H1 (cell line): ENCODE measurements around the gene LRRC25.

Experiments
- CEBPB ChIP-seq: IDR thresholded peaks from 2 replicates; pipeline ENCODE4 v1.6.1; 2012; ENCODE audit warnings: low read depth, low read length
- CHD2 ChIP-seq: IDR thresholded peaks from 2 replicates; pipeline ENCODE4 v1.6.1; 2012; ENCODE audit warnings: low read length, improper control_type of control experiment
- EGR1 ChIP-seq: IDR thresholded peaks from 2 replicates; pipeline ENCODE4 v1.6.1; 2011; ENCODE audit warnings: low read depth, low read length, borderline replicate concordance
- NRF1 ChIP-seq: IDR thresholded peaks from 2 replicates; pipeline ENCODE4 v1.6.1; 2011; ENCODE audit warnings: mild to moderate bottlenecking, low read depth, low read length, improper control_type of control experiment
- POLR2A ChIP-seq, 2 experiments: IDR thresholded peaks; 1 replicate in 1 of 2; 2 replicates in 1 of 2; pipeline ENCODE4 v1.6.1; 2011; ENCODE audit warnings: low read depth in 2 of 2, low read length in 2 of 2, mild to moderate bottlenecking in 2 of 2; ENCODE audit errors: control extremely low read depth in 1 of 2
- TAF1 ChIP-seq: IDR thresholded peaks from 2 replicates; pipeline ENCODE4 v1.6.1; 2011; ENCODE audit warnings: mild to moderate bottlenecking, low read depth, low read length
- TF ChIP-seq, protein P1 (sequence below), 3 experiments: IDR thresholded peaks; 1 replicate in 2 of 3; 2 replicates in 1 of 3; pipeline versions ENCODE4 v1.5.1 to v1.6.1; 2011; ENCODE audit warnings: low read length in 3 of 3, mild to moderate bottlenecking in 3 of 3, inconsistent platforms in 2 of 3, low read depth in 1 of 3, moderate library complexity in 1 of 3; ENCODE audit not compliant: insufficient read depth in 1 of 3; ENCODE audit errors: control extremely low read depth in 1 of 3

DNA sequence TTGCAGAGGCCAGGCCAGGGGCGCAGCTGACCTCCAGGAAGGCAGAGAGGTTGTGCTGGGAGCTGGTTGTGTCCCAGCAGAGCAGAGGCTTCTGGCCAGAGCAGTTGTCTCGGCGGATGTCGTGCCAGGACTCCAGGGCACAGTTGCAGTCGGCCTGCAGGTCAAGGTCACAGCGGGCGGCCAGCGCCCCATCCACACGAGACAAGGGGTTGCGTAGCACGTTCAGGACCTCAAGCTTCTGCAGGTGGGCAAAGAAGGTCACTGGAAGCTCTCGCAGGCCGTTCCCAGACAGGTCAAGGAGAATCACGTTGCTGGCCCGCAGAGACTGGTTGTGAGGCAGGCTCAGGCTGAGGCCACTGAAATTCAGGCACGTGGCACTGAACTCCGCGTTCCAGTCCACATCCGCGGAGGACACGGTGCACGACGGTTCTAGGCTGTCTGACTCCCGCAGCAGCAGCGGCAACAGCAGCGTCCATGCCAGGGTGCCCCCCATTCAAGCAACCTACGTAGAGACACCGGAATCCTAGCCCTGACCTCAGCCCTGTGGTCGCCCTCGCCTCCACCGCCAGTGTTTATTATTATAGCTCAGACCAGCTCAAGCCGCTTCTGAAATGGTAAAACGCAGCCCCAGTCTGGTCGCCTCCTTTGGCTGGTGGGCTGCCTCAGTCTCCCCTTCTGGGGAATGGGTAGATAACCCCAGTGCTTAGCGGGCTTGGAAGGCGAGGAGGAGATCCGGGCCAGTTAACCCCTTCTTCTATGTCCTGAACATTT is 766 bp downstream of the LRRC25 start:
- TF ChIP-seq POLR2A (IDR thresholded peaks at IDR 0.05; ENCODE audit: control extremely low read depth in 1 of 2, low read depth in 2 of 2, low read length in 2 of 2) (no peak), CEBPB (no peak), TAF1 (no peak), CHD2 (no peak), NRF1 (no peak), EGR1 (no peak)
- TF ChIP-seq, protein P1, sequence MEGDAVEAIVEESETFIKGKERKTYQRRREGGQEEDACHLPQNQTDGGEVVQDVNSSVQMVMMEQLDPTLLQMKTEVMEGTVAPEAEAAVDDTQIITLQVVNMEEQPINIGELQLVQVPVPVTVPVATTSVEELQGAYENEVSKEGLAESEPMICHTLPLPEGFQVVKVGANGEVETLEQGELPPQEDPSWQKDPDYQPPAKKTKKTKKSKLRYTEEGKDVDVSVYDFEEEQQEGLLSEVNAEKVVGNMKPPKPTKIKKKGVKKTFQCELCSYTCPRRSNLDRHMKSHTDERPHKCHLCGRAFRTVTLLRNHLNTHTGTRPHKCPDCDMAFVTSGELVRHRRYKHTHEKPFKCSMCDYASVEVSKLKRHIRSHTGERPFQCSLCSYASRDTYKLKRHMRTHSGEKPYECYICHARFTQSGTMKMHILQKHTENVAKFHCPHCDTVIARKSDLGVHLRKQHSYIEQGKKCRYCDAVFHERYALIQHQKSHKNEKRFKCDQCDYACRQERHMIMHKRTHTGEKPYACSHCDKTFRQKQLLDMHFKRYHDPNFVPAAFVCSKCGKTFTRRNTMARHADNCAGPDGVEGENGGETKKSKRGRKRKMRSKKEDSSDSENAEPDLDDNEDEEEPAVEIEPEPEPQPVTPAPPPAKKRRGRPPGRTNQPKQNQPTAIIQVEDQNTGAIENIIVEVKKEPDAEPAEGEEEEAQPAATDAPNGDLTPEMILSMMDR (IDR thresholded peaks at IDR 0.05; ENCODE audit: control extremely low read depth in 1 of 3, insufficient read depth in 1 of 3, low read depth in 1 of 3, low read length in 3 of 3) = no peak
